GM12878 (cell line): ENCODE results near the gene FGD6. TPM values are rescaled to one million over a fixed set of nuclear protein-coding genes. Genes with fewer than 3 reads are reported as not detected.

Experiments
- ATAC-seq: fragments of 200-7000 bp; cut with Tn5 transposase; 3 replicates; pipeline ENCODE4 v1.9.1; 2020; ENCODE audit warnings: mild to moderate bottlenecking, moderate library complexity
- BruUV-seq: library from RNA; stranded (reverse); fragments of 400-500 nt; replicated peaks from 2 replicates; lab custom pipeline; 2021; lab: Mats Ljungman, UMichigan
- CTCF ChIA-PET: fragments of 300-600 bp; sonication (Branson Sonifier 250); formaldehyde crosslinking; extraction: SDS; loops from one replicate; lab custom pipeline; 2021; ENCODE audit warnings: inconsistent platforms; lab: Yijun Ruan, JAX
- POLR2A ChIA-PET: fragments of 350-600 bp; formaldehyde crosslinking; extraction: SDS; loops from one replicate; lab custom pipeline; 2021; ENCODE audit warnings: inconsistent platforms; lab: Charles Lee
- RAD21 ChIA-PET: fragments of 300-600 bp; sonication (Branson Sonifier 250); formaldehyde crosslinking; loops from one replicate; lab custom pipeline; 2023; ENCODE audit warnings: antibody characterized with exemption; ENCODE audit not compliant: unreplicated experiment; lab: Charles Lee
- SMC1A ChIA-PET: fragments of 300-600 bp; sonication (Branson Sonifier 250); formaldehyde crosslinking; loops from one replicate; lab custom pipeline; 2023; ENCODE audit not compliant: unreplicated experiment, uncharacterized antibody; lab: Charles Lee
- DNase-seq: peaks from one replicate; pipeline ENCODE4 v3.0.0-alpha.2; 2011; ENCODE audit warnings: low read depth, low spot score
- FAIRE-seq: peaks from 3 replicates; lab custom pipeline; 2011; peaks lifted over from hg19 to GRCh38; lab: Jason Lieb, UNC
- H2AFZ ChIP-seq: 2 replicates; pipeline ENCODE4 v1.6.0; 2011; ENCODE audit warnings: low read depth, low read length, control low read depth; ENCODE audit not compliant: control insufficient read depth
- H3K27ac ChIP-seq: 2 replicates; pipeline ENCODE4 v1.5.1; 2011; ENCODE audit warnings: control low read depth; ENCODE audit not compliant: control insufficient read depth, insufficient read depth
- H3K27me3 ChIP-seq, 2 experiments: replicated peaks in 1 of 2; 2 replicates each; pipeline versions ENCODE4 v1.6.0 to v1.6.1; 2011; ENCODE audit warnings: low read length in 1 of 2; ENCODE audit not compliant: control insufficient read depth in 2 of 2, insufficient read depth in 2 of 2
- H3K36me3 ChIP-seq, 2 experiments: 2 replicates each; pipeline ENCODE4 v1.5.1; 2011; ENCODE audit warnings: low read length in 1 of 2; ENCODE audit not compliant: control insufficient read depth in 2 of 2, insufficient read depth in 2 of 2
- H3K4me1 ChIP-seq: 2 replicates; pipeline ENCODE4 v1.6.1; 2011; ENCODE audit warnings: mild to moderate bottlenecking, low read length, moderate library complexity, mixed read lengths; ENCODE audit not compliant: control insufficient read depth, insufficient read depth
- H3K4me2 ChIP-seq: 2 replicates; pipeline ENCODE4 v1.6.0; 2011; ENCODE audit warnings: control low read depth; ENCODE audit not compliant: control insufficient read depth, insufficient read depth
- H3K4me3 ChIP-seq: fragments of 200-600 bp; sonication (generic); 2 replicates; pipeline ENCODE4 v1.5.1; 2016
- H3K79me2 ChIP-seq: 2 replicates; pipeline ENCODE4 v1.6.0; 2011; ENCODE audit warnings: low read length; ENCODE audit not compliant: control insufficient read depth, insufficient read depth
- H3K9ac ChIP-seq: 2 replicates; pipeline ENCODE4 v1.8.0; 2011; ENCODE audit warnings: low read length, control low read depth, mixed read lengths; ENCODE audit not compliant: control insufficient read depth, insufficient read depth
- H3K9me3 ChIP-seq: replicated peaks from 3 replicates; pipeline ENCODE4 v1.5.1; 2011; ENCODE audit warnings: mild to moderate bottlenecking, low read length; ENCODE audit not compliant: control insufficient read depth, insufficient read depth
- H4K20me1 ChIP-seq: 2 replicates; pipeline ENCODE4 v1.6.0; 2011; ENCODE audit not compliant: control insufficient read depth, insufficient read depth
- IRF4 ChIP-seq: IDR thresholded peaks from 2 replicates; pipeline ENCODE4 v1.6.1; 2011; ENCODE audit warnings: low read depth, low read length
- RCOR1 ChIP-seq: conservative IDR thresholded peaks from 2 replicates; pipeline ENCODE4 v1.6.1; 2012; ENCODE audit warnings: low read depth, low read length, improper control_type of control experiment
- SMAD1 ChIP-seq: fragments of 450-650 bp; IDR thresholded peaks from 2 replicates; pipeline ENCODE4 v1.6.1; 2018; ENCODE audit warnings: mild to moderate bottlenecking, low read depth; ENCODE audit not compliant: partially characterized antibody
- TBL1XR1 ChIP-seq: IDR thresholded peaks from 2 replicates; pipeline ENCODE4 v1.6.1; 2012; ENCODE audit warnings: low read depth, low read length, improper control_type of control experiment
- WGBS: methylation state at CpG from one replicate; pipeline ENCODE4 v1.1.6; 2016; ENCODE audit warnings: low lambda C conversion rate; ENCODE audit not compliant: insufficient replicate concordance, insufficient coverage; ENCODE audit errors: missing lambda C conversion rate; 5-methylcytosine and 5-hydroxymethylcytosine counted together
- in situ Hi-C: fragments of 300-500 bp; cut with MboI; formaldehyde crosslinking; loops from 9 replicates; pipeline ENCODE4 v1.14.3; 2018; ENCODE audit warnings: mixed read lengths
- intact Hi-C: fragments of 100-400 bp; cut with micrococcal nuclease; formaldehyde crosslinking; loops from one replicate; pipeline ENCODE4 v1.14.2; 2022; ENCODE audit not compliant: unreplicated experiment
- polyA plus RNA-seq, 11 experiments: library from polyadenylated mRNA; depleted of rRNA in 4 of 11; unstranded in 6 of 11; stranded (reverse) in 5 of 11; fragments of >200 nt; fragmentation: Nextera tagmentation in 4 of 11; fragmentation: Illumina TruSeq in 1 of 11; extraction: Ambion mirVana in 4 of 11; extraction: Trizol in 1 of 11; gene quantifications; 1 replicate in 1 of 11; 2 replicates in 10 of 11; pipeline versions ENCODE4 v1.2.1 to v1.2.3, GENCODE V29; 2011 to 2016; ENCODE audit warnings: inconsistent platforms in 2 of 11, missing spikeins in 2 of 11, low read depth in 1 of 11
- total RNA-seq, 4 experiments: library from RNA; depleted of rRNA in 3 of 4; stranded (reverse); fragments of >200 nt in 3 of 4; fragmentation: Illumina TruSeq in 1 of 4; extraction: Trizol in 1 of 4; gene quantifications; 2 replicates each; pipeline versions ENCODE4 v1.2.1 to v1.2.3, GENCODE V29; 2013 to 2021
- TF ChIP-seq, protein P1 (sequence below): fragments of 450-650 bp; IDR thresholded peaks from 2 replicates; pipeline ENCODE4 v1.6.1; 2017; ENCODE audit warnings: borderline replicate concordance
- TF ChIP-seq, protein P2 (sequence below): fragments of 150-350 bp; IDR thresholded peaks from 2 replicates; pipeline ENCODE4 v1.6.1; 2016; ENCODE audit warnings: low read depth, low read length

The FGD6 gene
- total and polyA plus RNA-seq, 10 of the 15 experiments (the other 5 are each of a cell fraction or from before 2014, with no cell fraction given): 2.4 to 15.5 (median 8.9) TPM

DNA sequence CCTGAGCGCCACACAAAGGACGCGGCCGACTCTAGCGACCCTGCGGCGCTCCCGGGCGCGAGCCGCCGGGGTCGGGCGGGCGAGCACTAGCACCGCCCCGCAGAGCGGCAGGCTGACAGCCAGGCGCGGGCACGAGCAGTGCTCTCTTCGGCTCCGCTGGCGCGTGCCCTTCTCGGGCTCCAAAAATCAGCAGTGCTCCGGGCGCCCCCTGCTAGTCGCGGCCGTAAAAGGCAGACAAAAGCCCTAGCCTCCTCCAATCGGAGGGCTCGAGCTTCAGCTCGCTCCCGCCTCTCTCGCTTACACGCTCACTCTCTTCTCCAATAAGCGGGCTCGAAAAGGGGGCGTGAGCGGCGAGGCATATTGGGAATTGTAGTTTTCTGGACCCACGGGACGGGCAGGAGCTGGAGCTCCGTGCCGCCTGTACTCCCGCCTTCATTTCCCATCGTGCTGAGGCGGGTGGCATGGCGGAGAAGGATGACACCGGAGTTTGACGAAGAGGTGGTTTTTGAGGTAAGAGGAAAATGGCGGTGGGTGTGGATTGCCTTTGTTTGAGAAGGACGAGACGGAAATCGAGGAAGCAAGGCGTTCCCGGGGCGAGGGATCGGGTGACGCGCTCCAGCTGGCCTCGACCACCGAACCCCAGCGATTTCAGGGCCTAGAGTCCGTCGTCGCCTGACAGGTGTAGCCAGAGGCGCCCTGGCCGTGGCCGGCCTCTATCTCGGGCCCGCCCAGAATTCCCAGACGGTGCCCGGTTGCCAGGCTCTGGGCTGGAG is at the start of gene FGD6, which contains the start of gene VEZT (continued):
- TF ChIP-seq, protein P1, sequence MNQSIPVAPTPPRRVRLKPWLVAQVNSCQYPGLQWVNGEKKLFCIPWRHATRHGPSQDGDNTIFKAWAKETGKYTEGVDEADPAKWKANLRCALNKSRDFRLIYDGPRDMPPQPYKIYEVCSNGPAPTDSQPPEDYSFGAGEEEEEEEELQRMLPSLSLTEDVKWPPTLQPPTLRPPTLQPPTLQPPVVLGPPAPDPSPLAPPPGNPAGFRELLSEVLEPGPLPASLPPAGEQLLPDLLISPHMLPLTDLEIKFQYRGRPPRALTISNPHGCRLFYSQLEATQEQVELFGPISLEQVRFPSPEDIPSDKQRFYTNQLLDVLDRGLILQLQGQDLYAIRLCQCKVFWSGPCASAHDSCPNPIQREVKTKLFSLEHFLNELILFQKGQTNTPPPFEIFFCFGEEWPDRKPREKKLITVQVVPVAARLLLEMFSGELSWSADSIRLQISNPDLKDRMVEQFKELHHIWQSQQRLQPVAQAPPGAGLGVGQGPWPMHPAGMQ: no peak; the same call in 1 of the 2 replicates
- TF ChIP-seq, protein P2, sequence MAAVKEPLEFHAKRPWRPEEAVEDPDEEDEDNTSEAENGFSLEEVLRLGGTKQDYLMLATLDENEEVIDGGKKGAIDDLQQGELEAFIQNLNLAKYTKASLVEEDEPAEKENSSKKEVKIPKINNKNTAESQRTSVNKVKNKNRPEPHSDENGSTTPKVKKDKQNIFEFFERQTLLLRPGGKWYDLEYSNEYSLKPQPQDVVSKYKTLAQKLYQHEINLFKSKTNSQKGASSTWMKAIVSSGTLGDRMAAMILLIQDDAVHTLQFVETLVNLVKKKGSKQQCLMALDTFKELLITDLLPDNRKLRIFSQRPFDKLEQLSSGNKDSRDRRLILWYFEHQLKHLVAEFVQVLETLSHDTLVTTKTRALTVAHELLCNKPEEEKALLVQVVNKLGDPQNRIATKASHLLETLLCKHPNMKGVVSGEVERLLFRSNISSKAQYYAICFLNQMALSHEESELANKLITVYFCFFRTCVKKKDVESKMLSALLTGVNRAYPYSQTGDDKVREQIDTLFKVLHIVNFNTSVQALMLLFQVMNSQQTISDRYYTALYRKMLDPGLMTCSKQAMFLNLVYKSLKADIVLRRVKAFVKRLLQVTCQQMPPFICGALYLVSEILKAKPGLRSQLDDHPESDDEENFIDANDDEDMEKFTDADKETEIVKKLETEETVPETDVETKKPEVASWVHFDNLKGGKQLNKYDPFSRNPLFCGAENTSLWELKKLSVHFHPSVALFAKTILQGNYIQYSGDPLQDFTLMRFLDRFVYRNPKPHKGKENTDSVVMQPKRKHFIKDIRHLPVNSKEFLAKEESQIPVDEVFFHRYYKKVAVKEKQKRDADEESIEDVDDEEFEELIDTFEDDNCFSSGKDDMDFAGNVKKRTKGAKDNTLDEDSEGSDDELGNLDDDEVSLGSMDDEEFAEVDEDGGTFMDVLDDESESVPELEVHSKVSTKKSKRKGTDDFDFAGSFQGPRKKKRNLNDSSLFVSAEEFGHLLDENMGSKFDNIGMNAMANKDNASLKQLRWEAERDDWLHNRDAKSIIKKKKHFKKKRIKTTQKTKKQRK: peak; percentile 35; the same call in 1 of the 2 replicates
- TF ChIP-seq RCOR1 (peak; percentile 83; the same call in 1 of the 2 replicates), IRF4 (no peak; the same call in 1 of the 2 replicates), SMAD1 (no peak)

DNA sequence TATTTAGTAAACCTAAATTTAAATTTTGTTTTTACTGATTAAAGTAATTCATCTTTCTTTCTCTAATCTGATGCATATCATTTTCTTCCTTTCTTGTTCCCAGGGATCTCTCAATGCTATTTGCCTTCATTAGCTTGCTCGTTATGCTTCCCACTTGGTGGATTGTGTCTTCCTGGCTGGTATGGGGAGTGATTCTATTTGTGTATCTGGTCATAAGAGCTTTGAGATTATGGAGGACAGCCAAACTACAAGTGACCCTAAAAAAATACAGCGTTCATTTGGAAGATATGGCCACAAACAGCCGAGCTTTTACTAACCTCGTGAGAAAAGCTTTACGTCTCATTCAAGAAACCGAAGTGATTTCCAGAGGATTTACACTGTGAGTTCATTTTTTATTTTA is 49.0 kb upstream of the FGD6 start:
- ChIA-PET CTCF (interaction anchor here (0.7 to 0.8 kb wide), 2 partner anchors 127 to 149 kb away, joined by 3 read pairs; no protein-coding TSS in a partner anchor), SMC1A (interaction anchor here (0.8 to 1.6 kb wide), 4 partner anchors 13 to 268 kb away, joined by 3 to 4 read pairs (median 4); no protein-coding TSS in a partner anchor), POLR2A (interaction anchor here (0.7 to 1.4 kb wide), 2 partner anchors 17 to 23 kb away, joined by 3 to 4 read pairs; no protein-coding TSS in a partner anchor), RAD21 (no interaction called here)
- Histone ChIP-seq H3K27me3 (no peaks in the 10 kb centered on the region), H2AFZ (no peak overlapping the region), H3K9me3 (no peaks in the 10 kb centered on the region), H3K4me1 (no peaks in the 10 kb centered on the region), H3K36me3 (peaks cover 0 to 12% of the 10 kb centered on the region in 2 experiments; a peak in 3 of 4 replicates), H3K4me2 (no peak overlapping the region), H3K79me2 (no peaks in the 10 kb centered on the region), H3K4me3 (no peak overlapping the region), H3K9ac (no peak overlapping the region), H3K27ac (no peak overlapping the region), H4K20me1 (no peaks in the 10 kb centered on the region)
- no peak for DNase-seq
- TF ChIP-seq TBL1XR1: no peak
- TF ChIP-seq RCOR1: no peak
- intact Hi-C loops: no loop called here
- no peak for FAIRE-seq
- WGBS: 98% methylated on average over 6 of the region's 6 CpGs
- BruUV-seq: no TSS peak
- in situ Hi-C loops: no loop called here
- no peak for ATAC-seq
